Breast epithelium (tissue), 4 donors: ENCODE measurements around the gene POMZP3. TPM values are rescaled to one million over a fixed set of nuclear protein-coding genes. Genes with fewer than 3 reads are reported as not detected.
"Not testable (repeated sequence)": the region's sequence is repeated elsewhere in the genome, so short reads cannot be mapped to it uniquely, and the experiment has no call there.

Source experiments
- DNase-seq, 2 donors: peaks; one replicate each; pipeline ENCODE4 v3.0.0-alpha.2; 2019; ENCODE audit warnings: low spot score in 2 of 2
- H3K27ac ChIP-seq, 2 donors: fragments of 200-600 bp; sonication (generic) in 1 of 2; one replicate each; pipeline ENCODE4 v1.5.1; 2016 to 2019; ENCODE audit warnings: mild to moderate bottlenecking in 1 of 2
- H3K27me3 ChIP-seq, 2 donors: fragments of 200-600 bp; sonication (generic) in 1 of 2; one replicate each; pipeline versions ENCODE4 v1.5.1 to v1.6.0; 2017 to 2019; ENCODE audit warnings: control low read depth in 1 of 2, mild to moderate bottlenecking in 1 of 2
- H3K36me3 ChIP-seq: fragments of 200-600 bp; one replicate; pipeline ENCODE4 v1.5.1; 2019
- H3K4me1 ChIP-seq, 2 donors: fragments of 200-600 bp; sonication (generic); one replicate each; pipeline ENCODE4 v1.5.1; 2016 to 2019; ENCODE audit warnings: control low read depth in 1 of 2
- H3K4me3 ChIP-seq, 3 donors: fragments of 200-600 bp; sonication (generic); 1 replicate in 2 of 3; 2 replicates in 1 of 3; pipeline ENCODE4 v1.5.1; 2016 to 2019; ENCODE audit warnings: mild to moderate bottlenecking in 3 of 3, moderate library complexity in 2 of 3
- H3K9me3 ChIP-seq, 2 donors: fragments of 200-600 bp; sonication (generic) in 1 of 2; one replicate each; pipeline ENCODE4 v1.5.1; 2016 to 2019; ENCODE audit warnings: control low read depth in 1 of 2
- intact Hi-C: fragments of 100-400 bp; cut with DNase I; formaldehyde crosslinking; loops from one replicate; pipeline ENCODE4 v1.15.1; 2023; ENCODE audit warnings: low total_unique reads
- total RNA-seq, 3 donors: library from RNA; depleted of rRNA; stranded (reverse); fragments of >200 nt; gene quantifications; one replicate each; pipeline ENCODE4 v1.1.0, GENCODE V29; 2016

POMZP3 gene
- total RNA-seq, 3 donors from 2014 or later: 3.4 to 7.2 (median 6.6) TPM

DNA sequence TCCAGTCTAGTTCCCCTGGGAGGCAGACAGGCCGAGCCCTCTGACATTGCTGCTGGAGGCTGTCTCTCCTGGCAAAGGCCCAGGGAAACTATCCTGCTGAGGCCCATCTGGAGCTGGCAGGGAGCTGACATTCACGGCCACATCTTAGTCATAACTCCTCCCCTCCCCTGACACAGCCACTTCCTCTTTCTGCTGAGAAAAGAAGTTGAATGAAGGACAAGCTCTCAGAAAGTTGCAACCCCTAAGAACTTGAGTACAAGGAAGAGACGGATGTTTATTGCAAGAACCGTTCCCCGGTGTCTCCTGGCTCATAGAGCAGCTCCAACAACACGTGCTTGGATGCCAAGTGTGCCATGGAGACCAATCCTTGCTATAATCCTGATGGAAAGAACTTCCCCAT lies 21.1 kb downstream of the POMZP3 start:
- H3K4me1 ChIP-seq, H3K27me3 ChIP-seq, H3K36me3 ChIP-seq, H3K4me3 ChIP-seq, H3K9me3 ChIP-seq, intact Hi-C loops, H3K27ac ChIP-seq: not testable (repeated sequence)
- DNase-seq: peak; percentile 73 to 92

DNA sequence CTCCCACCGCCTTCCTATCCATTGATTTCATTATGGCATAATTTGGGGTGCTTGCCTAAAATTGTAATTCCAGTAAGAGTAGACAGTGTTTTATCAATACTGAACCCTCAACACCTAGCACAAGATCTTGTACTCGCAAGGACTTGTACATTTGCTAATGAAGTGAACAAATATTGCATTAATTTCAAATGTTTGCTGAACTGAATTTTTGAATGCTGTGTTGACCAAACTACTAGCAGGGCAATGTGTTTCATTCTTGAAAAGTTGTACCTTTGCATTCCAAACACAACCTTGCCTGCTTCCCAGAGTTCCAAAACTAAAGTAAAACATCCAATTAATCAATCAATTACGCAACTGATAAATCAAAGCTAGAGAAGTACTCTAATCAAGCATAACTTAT lies 26.4 kb downstream of the POMZP3 start:
- DNase-seq, H3K9me3 ChIP-seq, H3K27me3 ChIP-seq, H3K4me3 ChIP-seq, H3K27ac ChIP-seq, intact Hi-C loops, H3K4me1 ChIP-seq, H3K36me3 ChIP-seq: not testable (repeated sequence)

DNA sequence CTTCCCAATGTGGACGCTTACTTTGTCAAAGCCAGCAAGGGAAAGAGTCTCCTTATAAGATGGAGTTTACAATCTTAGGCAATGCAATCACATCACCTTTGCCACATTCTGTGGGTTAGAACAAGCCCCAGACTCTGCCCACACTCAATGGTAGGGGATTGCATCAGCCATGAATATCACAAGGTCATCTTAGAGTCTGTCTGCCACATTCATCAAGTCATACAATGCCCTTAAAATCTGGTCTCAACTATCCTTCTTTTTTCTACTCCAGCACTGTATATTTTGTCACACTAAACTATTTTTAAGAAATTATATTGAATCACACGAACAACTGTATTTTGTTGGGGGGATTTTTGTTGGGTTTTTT lies 27.0 kb downstream of the POMZP3 start:
- H3K4me1 ChIP-seq, H3K27me3 ChIP-seq, H3K9me3 ChIP-seq, intact Hi-C loops, H3K36me3 ChIP-seq, DNase-seq, H3K27ac ChIP-seq, H3K4me3 ChIP-seq: not testable (repeated sequence)

DNA sequence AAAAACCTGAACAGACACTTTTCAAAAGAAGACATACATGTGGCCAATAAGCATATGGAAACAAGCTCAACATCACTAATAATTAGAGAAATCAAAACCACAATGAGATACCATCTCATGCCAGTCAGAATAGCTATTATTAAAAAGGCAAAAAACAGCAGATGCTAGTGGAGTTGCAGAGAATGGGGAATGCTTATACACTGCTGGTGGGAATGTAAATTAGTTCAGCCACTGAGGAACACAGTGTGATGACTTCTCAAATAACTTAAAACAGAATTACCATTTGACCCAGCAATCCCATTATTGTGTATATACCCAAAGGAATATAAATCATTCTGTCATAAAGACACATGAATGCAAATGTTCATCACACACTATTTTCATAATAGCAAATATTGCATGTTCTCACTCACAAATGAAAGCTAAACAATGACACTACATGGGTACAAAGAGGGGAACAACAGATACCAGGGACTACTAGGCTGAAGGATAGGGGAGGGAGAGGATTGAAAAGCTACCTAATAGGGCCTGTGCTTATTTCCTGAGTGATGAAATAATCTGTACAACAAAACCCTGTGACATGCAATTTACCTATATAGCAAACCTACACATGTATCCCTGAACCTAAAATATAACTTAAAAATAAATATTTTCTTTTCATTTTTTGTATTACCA lies 28.4 kb downstream of the POMZP3 start:
- H3K36me3 ChIP-seq, H3K27ac ChIP-seq, intact Hi-C loops, H3K4me1 ChIP-seq, DNase-seq, H3K9me3 ChIP-seq, H3K27me3 ChIP-seq, H3K4me3 ChIP-seq: not testable (repeated sequence)

DNA sequence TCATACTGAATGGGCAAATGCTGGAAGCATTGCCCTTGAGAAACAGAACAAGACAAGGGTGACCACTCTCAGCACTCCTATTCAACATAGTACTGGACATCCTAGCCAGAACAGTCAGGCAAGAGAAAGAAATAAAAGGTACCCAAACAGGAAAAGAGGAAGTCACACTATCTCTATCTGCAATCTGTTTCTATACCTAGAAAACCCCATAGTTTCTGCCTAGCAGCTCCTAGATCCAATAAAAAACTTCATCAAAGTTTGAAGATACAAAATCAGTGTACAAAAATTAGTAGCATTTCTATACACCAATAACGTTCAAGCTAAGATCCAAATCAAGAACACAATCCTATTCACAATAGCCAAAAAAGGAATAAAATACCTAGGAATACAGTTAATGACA lies 29.8 kb downstream of the POMZP3 start:
- H3K27me3 ChIP-seq, H3K4me3 ChIP-seq, H3K27ac ChIP-seq, H3K4me1 ChIP-seq, H3K9me3 ChIP-seq, DNase-seq, H3K36me3 ChIP-seq, intact Hi-C loops: not testable (repeated sequence)

DNA sequence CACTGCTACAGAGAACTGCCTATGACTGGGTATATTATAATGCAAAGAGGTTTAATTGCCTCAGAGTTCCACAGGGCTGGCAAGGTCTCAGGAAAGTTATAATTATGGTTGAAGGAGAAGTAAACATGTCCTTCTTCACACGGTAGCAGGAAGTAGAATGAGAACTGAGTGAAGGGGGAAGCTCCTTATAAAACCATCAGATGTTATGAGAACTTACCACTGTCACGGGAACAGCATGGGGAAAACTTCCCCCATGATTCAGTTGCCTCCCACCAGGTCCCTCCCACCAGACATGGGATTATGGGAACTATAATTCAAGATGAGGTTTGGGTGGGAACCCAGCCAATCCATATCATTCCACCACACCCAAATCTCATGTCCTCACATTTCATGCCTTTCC lies 34.4 kb downstream of the POMZP3 start:
- intact Hi-C loops, H3K4me1 ChIP-seq, DNase-seq: not testable (repeated sequence)

DNA sequence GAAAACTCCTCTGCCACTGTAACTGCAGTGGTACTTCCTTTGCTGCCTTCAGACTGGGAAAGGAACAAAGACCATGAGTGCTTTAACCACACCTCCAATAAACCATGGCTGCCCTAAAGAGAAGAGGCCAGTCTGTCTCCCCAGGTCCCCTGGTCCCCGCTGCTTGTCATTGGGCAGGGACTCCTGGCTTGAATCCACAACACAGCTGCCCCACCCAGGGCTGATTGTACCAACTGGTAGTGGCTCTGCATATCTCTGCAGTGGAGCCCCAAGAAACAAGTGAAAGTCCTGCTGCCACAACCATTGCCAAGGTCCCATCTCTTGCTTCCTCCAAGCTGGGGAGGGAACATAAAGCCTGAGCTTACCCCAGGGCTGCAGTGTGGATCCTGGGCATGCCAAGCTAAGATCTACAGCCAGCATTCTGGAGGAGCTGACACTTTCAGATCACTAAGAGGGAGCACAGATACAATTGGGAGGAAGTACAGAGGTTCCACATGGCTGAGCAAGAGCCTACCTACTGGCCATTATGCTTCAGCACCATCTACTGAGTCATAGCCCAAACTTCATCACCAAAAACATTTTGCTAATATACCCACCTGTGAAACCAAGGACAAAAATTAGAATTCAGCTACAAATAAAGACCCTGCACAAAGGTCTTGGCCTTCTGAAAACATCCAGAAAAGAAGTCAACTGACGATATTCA lies 35.3 kb downstream of the POMZP3 start:
- H3K4me1 ChIP-seq, H3K36me3 ChIP-seq, H3K9me3 ChIP-seq, H3K27ac ChIP-seq, DNase-seq, intact Hi-C loops, H3K4me3 ChIP-seq, H3K27me3 ChIP-seq: not testable (repeated sequence)

More for the DNA sequence above, 34.4 kb downstream of the POMZP3 start:
- not testable (repeated sequence) for H3K27ac ChIP-seq, H3K27me3 ChIP-seq, H3K36me3 ChIP-seq, H3K9me3 ChIP-seq, H3K4me3 ChIP-seq

DNA sequence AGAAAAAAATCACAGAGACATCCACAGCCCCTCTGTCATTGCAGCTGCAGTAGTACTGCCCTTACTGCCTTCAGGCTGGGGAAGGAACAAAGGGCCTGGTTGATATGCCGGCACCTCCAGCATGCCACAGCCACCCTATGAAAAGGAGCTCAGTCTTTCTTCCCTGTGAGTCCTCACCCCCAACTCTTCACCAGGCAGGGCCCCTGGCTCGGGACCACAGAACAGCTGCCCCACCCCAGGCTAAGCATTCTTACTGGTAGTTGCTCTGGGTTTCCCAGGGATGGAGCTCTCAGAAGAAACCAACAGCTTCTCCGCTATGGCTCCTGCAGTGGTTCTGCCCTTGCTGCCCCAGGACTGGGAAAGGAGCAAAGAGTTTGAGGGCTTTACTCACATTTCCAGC lies 36.0 kb downstream of the POMZP3 start:
- intact Hi-C loops, H3K4me1 ChIP-seq, H3K36me3 ChIP-seq, H3K4me3 ChIP-seq, H3K27ac ChIP-seq, DNase-seq, H3K27me3 ChIP-seq, H3K9me3 ChIP-seq: not testable (repeated sequence)

DNA sequence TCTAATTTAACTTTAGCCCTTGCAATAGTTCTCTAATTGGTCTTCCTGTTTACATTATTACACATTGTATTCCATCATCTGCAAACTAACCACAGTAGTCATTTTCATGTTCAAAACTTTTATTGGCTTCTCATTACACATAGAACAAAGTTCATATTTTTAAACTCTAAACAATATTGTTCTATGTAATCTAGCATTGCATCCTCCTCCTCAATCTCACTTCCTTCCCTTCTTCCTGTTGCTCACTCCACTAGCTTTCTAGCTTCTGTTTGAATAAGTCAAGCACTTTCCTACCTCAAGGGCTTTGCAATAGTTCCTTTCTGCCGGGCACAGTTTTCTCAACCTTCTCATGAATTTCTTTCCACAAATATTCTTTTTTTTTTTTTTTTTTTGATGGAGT lies 38.5 kb downstream of the POMZP3 start:
- H3K9me3 ChIP-seq, H3K36me3 ChIP-seq, intact Hi-C loops, H3K4me1 ChIP-seq, DNase-seq, H3K4me3 ChIP-seq, H3K27me3 ChIP-seq, H3K27ac ChIP-seq: not testable (repeated sequence)

DNA sequence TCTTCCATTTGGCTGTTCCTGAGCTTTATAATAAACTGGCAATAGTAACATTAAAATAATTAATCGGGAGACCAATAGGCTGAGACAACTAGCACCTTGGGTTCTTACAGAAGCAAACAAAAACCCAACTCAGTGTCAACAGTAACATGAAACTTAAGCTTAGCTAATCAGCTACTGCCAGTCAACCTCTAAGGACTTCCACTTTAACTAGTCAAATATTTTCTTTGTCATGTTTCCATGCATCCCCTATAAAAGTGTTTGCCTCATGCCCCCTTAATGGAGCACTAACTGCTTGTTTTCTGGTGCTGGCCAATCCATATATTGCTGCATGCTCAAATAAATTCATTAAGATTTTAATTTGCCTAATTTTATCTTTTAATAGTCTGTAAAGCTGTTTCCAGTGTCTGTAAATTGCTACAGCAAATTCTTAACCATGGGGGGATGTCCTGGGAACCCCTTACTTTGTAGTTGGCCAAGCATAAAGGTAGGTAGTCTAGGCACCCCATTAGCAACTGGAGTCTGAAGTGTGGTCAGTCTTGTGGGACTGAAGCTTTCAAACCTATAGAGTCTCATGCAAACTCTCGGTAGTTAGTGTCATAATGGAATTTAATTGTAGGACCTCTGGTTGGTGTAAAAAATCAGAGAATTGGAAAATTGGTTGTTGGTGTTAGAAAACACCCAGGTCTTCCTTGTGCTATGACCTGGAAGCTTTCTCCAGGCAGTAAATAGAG lies 40.3 kb downstream of the POMZP3 start:
- H3K9me3 ChIP-seq, DNase-seq, H3K4me3 ChIP-seq, H3K36me3 ChIP-seq, intact Hi-C loops, H3K4me1 ChIP-seq, H3K27me3 ChIP-seq, H3K27ac ChIP-seq: not testable (repeated sequence)

DNA sequence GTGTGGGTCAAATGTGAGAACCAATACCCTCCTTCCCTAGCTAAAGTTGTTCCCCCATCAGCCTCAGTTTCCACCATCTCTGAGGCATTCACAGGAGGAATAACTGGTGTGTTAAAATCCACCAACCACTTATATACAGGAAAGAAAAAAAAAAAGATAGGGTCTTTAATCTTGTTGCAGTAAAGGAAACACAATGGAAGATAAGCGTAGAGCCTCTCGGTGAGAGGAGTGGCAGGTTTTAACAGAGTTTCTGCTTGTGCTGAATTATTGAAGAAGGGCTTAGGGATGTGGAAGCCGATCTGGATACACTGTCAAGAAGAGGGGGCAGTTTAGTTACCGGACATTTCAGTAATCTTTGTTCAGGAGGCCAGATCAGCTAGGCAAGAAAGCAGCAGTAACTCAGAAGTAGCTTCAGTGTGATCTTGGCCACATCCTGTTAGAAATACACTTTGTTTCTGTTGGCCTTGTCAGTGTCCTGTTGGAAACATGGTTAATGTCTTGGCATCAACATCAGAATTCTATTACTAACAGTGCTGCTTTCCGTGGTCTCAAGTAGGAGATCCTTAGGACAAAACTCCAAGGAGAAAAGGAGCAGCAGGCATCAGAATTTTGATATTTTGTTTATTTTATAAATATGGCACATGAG lies 43.3 kb downstream of the POMZP3 start:
- H3K9me3 ChIP-seq, H3K27me3 ChIP-seq, H3K4me1 ChIP-seq, DNase-seq, H3K4me3 ChIP-seq, intact Hi-C loops, H3K36me3 ChIP-seq: not testable (repeated sequence)
- H3K27ac ChIP-seq: peak overlapping the region; percentile 55 to 60

DNA sequence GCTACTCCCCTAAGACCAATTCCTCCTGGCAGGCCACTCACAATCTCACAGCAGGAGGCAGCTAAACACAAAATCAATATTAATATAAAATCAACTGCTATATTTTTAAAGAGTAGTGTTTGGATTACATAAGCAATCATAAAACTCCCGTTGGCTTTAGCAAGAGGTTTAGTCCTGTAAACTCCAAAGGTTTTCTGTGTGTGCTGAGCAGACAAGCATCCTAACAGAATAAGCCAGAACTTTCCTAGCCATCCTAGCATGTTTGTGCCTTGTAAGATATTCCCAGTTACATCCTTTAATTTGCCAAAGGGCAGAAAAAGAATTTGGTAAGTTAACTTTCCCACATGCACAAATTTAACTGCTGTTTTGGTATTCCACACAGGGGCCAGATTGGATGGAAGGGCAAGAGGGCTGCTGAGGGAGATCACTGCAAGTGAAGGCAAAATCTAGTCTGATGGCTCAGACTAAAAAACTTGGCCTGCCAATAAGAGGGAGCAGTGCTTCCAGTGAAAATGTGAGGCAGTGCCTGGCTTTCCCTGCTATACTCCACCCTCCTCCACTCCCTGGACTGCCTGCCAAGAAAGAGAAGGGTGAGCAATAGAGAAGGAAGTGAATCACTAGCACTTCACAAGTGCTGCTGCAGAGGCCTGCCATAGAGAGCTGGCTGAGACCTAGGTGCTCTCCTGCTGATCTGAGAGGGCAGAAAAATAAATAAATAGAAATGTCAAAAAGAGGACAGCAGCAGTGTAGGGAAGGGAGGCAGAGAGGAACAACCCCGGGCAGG lies 44.0 kb downstream of the POMZP3 start:
- H3K27me3 ChIP-seq, H3K4me1 ChIP-seq, H3K36me3 ChIP-seq, intact Hi-C loops, H3K9me3 ChIP-seq, H3K4me3 ChIP-seq: not testable (repeated sequence)
- DNase-seq: peak; percentile 54 to 69
- peak overlapping the region; percentile 55 to 60 for H3K27ac ChIP-seq
